GM12872 (cell line): ENCODE measurements around the gene KRTAP9-7.

Experiments
- TF ChIP-seq, protein P1 (sequence below): IDR thresholded peaks from 3 replicates; pipeline ENCODE4 v1.5.1; 2011; ENCODE audit warnings: low read depth, mild to moderate bottlenecking, low read length, moderate library complexity; ENCODE audit not compliant: insufficient read depth

Gene KRTAP9-7

GRCh38 chr17:41294016-41294415, 18.5 kb downstream of the KRTAP9-7 start:
- TF ChIP-seq, protein P1, sequence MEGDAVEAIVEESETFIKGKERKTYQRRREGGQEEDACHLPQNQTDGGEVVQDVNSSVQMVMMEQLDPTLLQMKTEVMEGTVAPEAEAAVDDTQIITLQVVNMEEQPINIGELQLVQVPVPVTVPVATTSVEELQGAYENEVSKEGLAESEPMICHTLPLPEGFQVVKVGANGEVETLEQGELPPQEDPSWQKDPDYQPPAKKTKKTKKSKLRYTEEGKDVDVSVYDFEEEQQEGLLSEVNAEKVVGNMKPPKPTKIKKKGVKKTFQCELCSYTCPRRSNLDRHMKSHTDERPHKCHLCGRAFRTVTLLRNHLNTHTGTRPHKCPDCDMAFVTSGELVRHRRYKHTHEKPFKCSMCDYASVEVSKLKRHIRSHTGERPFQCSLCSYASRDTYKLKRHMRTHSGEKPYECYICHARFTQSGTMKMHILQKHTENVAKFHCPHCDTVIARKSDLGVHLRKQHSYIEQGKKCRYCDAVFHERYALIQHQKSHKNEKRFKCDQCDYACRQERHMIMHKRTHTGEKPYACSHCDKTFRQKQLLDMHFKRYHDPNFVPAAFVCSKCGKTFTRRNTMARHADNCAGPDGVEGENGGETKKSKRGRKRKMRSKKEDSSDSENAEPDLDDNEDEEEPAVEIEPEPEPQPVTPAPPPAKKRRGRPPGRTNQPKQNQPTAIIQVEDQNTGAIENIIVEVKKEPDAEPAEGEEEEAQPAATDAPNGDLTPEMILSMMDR: no peak

GRCh38 chr17:41296846-41297245, 21.3 kb downstream of the KRTAP9-7 start:
- TF ChIP-seq, protein P1: no peak

DNA sequence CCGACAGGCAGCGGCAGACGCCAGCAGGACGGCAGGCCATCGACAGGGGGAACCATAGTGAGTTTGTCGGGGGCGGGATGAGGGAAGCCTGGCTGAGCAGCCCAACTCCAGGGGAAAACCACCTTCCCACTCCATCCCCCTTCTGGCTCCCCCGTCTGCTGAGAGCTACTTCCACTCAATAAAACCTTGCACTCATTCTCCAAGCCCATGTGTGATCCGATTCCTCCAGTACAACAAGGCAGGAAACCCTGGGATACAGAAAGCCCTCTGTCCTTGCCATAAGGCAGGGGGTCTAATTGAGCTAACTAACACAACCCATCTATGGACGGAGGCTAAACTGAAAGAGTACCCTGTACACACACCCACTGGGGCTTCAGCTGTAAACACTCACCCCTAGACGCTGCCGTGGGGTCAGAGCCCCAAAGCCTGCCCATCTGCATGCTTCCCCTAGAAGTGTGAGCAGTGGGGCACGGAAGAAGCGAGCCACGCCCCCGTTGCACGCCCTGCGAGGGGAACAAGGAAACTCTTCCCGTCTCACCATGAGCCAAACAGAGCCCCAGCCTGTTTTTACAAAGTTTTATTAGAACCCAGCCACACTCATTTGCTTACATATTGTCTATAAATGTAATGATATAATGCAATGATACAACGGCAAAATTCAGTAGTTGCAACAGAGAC, 23.1 kb downstream of the KRTAP9-7 start:
- TF ChIP-seq, protein P1: no peak

DNA sequence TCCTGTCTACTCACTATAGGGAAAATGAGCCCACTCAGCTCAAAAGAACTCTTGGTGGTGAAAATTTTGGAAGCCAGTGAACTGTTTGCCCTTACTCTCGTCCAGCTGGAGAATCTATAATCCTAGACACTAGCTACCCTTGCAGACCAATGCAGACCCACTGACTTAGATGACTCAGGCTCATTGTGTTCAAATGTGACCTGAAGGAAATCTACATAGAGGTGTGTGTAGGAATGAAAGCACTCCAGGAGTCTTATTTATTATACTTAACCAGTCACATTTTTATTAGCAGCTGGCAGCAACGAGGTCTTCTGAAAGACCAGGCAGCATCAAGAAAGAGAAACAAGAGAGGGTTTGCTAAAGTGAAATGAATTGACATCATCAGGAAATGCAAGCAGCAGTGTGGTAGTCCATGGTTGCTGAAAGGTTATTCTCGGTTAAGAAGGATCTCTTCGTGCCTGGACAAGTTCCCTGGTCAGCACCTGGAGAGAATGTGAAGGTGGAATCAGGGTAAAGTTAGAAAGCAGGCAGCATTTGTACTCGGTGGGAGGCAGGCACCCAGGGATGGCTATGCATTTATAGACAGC, 25.8 kb downstream of the KRTAP9-7 start:
- TF ChIP-seq, protein P1: no peak

DNA sequence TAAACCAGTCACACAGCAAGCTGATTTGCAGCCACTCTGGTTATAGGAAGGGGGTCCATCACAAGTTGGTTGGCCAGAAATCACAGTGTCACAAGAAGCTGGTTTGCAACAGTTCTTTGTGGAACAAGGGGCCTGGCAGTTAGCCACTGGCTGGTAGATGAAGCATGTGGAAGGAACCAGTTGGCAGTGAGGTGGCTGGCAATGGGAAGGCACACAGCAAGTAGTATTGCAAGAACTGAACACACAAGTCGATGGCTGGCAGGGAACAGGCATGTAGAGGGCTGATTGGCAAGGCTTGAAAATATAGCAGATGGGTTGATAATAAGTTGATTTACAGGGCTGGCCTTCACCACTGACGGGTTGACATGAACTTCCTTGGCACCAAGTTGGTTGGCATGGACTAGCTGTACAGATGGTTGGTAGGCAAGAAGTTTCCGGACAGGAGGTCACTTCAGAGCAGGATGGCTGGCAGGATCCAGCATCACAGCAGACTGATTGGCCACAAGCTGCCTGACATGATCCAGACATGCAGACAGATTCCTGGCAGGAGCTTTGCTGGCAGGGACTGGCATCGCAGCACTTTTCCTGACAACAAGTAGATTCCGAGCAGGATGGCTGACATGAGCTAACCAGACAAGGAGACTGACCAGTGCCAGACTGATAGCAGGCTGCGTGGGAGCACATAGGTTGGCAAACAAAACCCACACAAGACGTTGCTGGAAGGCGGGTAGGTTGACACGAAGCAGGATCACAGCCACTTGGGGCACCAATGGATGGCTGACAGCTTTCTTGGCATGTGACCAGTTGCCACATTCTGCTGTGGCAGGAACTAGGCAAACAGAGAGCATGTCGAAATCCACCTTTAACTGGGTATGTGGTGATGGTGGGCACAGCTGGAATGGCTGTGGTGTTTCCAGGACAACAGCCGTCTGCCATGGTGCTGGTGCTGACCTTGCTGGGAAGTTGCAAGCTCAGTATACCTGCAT, 26.7 kb downstream of the KRTAP9-7 start, which contains the start of gene KRTAP29-1:
Gene KRTAP29-1 (minus strand): TSS at position 936 of the 986 bp plus-strand sequence. CDS start 0 bp downstream, at position 936.
- TF ChIP-seq, protein P1: no peak

DNA sequence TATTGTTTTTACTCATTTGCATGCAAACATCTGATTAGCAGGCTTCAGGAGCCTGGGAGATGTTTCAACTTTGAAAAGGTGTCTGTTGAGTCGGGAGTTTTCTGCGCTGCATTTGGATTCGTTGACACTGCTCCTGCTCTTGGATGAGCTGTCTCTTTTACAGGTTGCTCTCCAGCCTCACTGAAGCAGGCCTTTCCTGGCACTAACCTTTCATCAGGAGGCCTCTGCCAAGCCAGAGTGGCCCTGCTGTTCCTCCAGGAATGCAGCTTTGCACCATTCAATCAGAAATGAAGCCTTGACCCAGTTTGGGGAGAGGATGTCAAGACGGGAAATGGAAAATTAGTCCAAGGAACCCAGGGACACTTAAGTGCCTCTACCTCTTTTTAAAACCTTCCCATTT, 27.5 kb downstream of the KRTAP9-7 start:
- TF ChIP-seq, protein P1: no peak

- TF ChIP-seq, protein P1: no peak
These were observed 28.6 kb downstream of the KRTAP9-7 start for GRCh38 chr17:41304091-41304490.
